ENCODE data around the gene ANKRD63. TPM values are rescaled to one million over a fixed set of nuclear protein-coding genes. Genes with fewer than 3 reads are reported as not detected.

ANKRD63 gene
- total and polyA plus RNA-seq, 2 of the 8 experiments (the other 6 are each of a cell fraction or from before 2014, with no cell fraction given), result 0.18 to 0.26 TPM

DNA sequence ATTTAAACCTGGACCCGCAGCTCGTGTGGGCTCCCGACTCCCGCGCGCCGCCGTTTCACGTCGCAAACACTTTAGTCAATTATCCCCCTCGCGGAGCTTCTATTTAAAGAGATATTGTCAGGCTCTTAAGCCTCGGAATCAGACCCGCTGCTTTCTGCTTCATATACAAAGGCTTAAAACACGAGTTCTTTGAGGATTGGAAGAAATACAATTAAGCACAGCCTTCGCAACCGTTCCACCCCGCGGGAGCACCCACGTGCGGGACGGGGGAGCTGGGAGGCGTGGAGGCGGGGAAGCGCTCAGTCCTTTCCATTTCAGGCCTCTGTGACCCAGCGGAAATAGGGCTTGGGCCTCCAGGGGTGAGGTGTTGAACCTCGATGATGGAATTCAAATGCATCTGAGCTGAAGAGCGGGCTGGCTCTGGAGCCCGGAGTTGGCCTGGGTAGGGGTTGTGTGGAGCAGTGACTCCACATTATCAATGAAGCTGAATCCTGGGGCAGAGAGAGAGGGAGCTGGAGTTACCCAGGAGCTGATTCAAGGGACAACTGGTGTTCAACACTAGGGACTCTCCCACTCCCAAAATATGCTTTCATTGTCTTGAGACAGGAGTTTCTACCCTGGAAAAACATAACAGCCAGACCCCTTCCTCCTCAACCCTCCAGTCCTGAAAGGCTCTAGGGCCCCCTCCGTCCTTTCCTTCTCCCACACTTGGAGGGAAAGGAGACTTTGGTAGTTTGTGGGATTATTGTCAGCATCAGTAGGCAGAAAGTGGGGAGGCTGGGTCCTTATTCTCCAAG lies 2.4 kb downstream of the ANKRD63 start (continued):
- TF ChIP-seq, protein P1, sequence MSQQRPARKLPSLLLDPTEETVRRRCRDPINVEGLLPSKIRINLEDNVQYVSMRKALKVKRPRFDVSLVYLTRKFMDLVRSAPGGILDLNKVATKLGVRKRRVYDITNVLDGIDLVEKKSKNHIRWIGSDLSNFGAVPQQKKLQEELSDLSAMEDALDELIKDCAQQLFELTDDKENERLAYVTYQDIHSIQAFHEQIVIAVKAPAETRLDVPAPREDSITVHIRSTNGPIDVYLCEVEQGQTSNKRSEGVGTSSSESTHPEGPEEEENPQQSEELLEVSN (IDR thresholded peaks at IDR 0.05), result peak; percentile 67; the same call in 1 of the 2 replicates
- no peak for TF ChIP-seq SIRT6 (IDR thresholded peaks at IDR 0.05; ENCODE audit: low read length)
- TF ChIP-seq CHD1 (IDR thresholded peaks at IDR 0.05; ENCODE audit: low read depth, low read length), result no peak
- TF ChIP-seq CHD2 (IDR thresholded peaks at IDR 0.05; ENCODE audit: low read length), result no peak
- no peak for TF ChIP-seq BCL11A (IDR thresholded peaks at IDR 0.05; ENCODE audit: low read depth in 2 of 2, low read length in 2 of 2)
- TF ChIP-seq FOSL1 (IDR thresholded peaks at IDR 0.05; ENCODE audit: insufficient read depth, low read depth, low read length), result no peak
- TF ChIP-seq RNF2 (IDR thresholded peaks at IDR 0.05; ENCODE audit: borderline replicate concordance, low read depth, low read length, missing control alignments, poor library complexity, severe bottlenecking), result no peak
- no peak for TF ChIP-seq EZH2 (IDR thresholded peaks at IDR 0.05; ENCODE audit: low read depth, low read length, severe bottlenecking)
- peak; percentile 13 for TF ChIP-seq ASH2L (IDR thresholded peaks at IDR 0.05; ENCODE audit: low read length)
- no peak; the same call in 1 of the 2 replicates for TF ChIP-seq SUZ12 (IDR thresholded peaks at IDR 0.05; ENCODE audit: low read length)
- no peak for TF ChIP-seq BACH1 (IDR thresholded peaks at IDR 0.05; ENCODE audit: low read length)
- peak; percentile 37; the same call in 1 of the 2 replicates for TF ChIP-seq SP1 (IDR thresholded peaks at IDR 0.05; ENCODE audit: low read depth, low read length)
- TF ChIP-seq, protein P2, sequence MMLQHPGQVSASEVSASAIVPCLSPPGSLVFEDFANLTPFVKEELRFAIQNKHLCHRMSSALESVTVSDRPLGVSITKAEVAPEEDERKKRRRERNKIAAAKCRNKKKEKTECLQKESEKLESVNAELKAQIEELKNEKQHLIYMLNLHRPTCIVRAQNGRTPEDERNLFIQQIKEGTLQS (IDR thresholded peaks at IDR 0.05; ENCODE audit: insufficient read depth, low read depth, low read length), result no peak
- no peak for TF ChIP-seq MAFK (IDR thresholded peaks at IDR 0.05; ENCODE audit: low read depth, low read length)

Data from H1 (cell line).